Stomach (tissue), 4 donors: ENCODE measurements around the gene DOCK2.

Source experiments
- EP300 ChIP-seq: sonication (generic); formaldehyde crosslinking; IDR thresholded peaks from one replicate; pipeline ENCODE4 v1.6.1; 2017; ENCODE audit warnings: antibody characterized with exemption
- POLR2A ChIP-seq, 4 donors: fragments of 450-650 bp; IDR thresholded peaks; one replicate each; pipeline ENCODE4 v1.6.1; 2016; ENCODE audit warnings: antibody characterized with exemption in 4 of 4, control low read depth in 2 of 4, mild to moderate bottlenecking in 1 of 4, moderate library complexity in 1 of 4
- TF ChIP-seq, protein P1 (sequence below), 7 experiments: fragments of 450-650 bp in 4 of 7; fragments of 200-600 bp in 3 of 7; sonication (generic) in 3 of 7; IDR thresholded peaks; one replicate each; pipeline ENCODE4 v1.5.1; 2016 to 2019; ENCODE audit warnings: antibody characterized with exemption in 7 of 7, control low read depth in 2 of 7, mild to moderate bottlenecking in 1 of 7

DNA sequence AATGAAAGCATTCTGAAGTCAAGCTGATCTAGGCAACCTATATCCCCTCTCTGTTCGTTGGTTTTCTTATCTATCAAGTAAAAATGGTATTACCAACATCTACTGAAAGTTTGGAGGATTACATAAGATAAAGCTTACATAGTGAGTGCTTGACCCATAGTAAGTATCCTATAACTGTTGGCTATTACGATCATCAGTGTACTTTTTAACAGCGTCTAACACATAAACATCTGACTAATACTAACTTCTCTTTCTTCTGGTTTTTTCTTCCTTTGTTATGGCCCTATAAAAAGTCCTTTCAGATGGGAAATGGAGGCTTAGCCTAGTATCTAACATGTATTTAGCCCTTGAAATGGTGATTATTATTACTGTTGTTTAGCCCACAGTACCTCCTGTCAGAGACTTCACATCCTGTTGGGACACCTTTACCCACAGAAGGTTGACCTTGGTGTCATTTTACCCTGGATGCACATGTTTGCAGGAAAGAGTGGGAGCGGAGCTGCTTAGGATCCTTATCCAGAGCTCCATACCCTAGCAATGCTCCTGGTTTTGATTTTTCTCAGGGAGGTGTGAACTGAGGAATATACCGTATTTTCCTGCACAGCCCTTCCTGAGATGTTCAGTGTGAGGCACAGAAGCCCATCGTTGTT lies 337.2 kb downstream of the DOCK2 start:
- TF ChIP-seq EP300 (no peak), POLR2A (IDR thresholded peaks at IDR 0.05) (no peak)
- TF ChIP-seq, protein P1, sequence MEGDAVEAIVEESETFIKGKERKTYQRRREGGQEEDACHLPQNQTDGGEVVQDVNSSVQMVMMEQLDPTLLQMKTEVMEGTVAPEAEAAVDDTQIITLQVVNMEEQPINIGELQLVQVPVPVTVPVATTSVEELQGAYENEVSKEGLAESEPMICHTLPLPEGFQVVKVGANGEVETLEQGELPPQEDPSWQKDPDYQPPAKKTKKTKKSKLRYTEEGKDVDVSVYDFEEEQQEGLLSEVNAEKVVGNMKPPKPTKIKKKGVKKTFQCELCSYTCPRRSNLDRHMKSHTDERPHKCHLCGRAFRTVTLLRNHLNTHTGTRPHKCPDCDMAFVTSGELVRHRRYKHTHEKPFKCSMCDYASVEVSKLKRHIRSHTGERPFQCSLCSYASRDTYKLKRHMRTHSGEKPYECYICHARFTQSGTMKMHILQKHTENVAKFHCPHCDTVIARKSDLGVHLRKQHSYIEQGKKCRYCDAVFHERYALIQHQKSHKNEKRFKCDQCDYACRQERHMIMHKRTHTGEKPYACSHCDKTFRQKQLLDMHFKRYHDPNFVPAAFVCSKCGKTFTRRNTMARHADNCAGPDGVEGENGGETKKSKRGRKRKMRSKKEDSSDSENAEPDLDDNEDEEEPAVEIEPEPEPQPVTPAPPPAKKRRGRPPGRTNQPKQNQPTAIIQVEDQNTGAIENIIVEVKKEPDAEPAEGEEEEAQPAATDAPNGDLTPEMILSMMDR (IDR thresholded peaks at IDR 0.05) = no peak
